KBM-7 (cell line): ENCODE measurements around the gene SDR9C7.
"Not testable (repeated sequence)": the region's sequence is repeated elsewhere in the genome, so short reads cannot be mapped to it uniquely, and the experiment has no call there.

Source experiments
- DNase-seq: peaks from one replicate; pipeline ENCODE4 v3.0.0-alpha.2; 2015
- in situ Hi-C: fragments of 300-500 bp; cut with MboI; formaldehyde crosslinking; loops from 2 replicates; pipeline ENCODE4 v1.14.3; 2020; ENCODE audit warnings: low sequenced_read_pairs, low pct_unique_long_range_greater_than_20kb, mixed read lengths

The SDR9C7 gene

DNA sequence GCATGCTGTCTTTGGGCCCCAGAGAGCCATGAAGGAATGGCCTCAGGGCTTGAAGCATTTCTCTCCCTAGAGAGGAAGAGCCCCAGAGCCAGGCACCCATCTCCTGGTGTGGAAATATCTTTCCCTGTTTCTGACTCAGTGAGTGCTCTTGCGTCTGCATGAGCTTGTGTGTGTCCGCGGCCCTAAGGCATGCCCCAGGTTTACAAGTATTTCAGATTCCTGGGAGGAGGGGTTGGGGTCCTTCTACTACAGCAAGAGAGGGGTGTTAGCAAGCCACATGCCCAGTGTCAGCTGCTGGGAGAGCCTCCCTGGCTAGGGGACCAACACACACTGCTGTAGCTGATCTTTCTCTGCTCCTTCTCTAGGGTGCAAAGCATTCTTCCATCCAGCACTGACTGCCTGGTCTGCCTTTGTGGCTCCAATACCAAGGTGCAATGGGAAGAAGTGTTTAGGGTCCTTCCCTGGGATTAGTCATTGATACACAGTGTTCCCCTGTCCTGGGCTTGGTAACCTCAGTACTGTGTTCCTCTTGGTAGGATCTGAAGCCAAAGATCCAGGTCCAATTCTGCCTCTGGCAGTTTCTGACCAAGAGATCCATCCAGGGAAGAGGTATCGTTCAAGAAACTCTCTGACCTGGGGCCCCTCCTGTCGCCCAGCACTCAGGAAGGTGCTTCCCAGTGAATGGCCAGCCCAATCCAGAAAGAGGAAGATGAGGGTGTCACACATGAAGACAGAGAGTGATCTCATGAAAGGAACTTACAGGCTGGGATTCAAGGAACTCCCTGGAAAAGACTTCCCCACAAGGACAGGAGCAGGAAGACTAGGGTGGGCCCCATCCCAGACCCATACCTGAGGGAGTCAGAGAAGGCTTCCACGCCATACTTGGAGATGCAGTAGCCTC, 20.1 kb upstream of the SDR9C7 start:
- no peak for DNase-seq
- in situ Hi-C loops = no loop called here

DNA sequence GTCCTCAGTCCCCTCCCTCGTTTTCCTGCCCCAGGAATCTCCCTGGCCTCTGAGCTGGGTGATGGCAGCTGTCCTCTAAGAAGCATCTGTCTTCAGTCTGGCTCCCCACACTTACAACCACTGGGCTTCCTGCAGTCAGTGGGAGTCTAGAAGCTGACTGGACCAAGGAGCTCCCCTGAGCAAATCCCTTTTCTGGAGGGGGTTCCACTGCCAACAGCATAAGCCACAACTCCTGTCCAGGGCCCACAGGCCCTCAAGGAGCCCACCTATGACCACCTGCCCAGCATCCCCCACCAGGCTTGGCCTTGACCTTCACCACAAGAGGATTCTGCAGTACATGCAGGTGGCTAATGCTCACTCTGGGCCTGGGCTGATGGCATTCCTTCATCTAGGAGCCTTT, 19.1 kb upstream of the SDR9C7 start:
- in situ Hi-C loops = no loop called here
- DNase-seq = no peak

DNA sequence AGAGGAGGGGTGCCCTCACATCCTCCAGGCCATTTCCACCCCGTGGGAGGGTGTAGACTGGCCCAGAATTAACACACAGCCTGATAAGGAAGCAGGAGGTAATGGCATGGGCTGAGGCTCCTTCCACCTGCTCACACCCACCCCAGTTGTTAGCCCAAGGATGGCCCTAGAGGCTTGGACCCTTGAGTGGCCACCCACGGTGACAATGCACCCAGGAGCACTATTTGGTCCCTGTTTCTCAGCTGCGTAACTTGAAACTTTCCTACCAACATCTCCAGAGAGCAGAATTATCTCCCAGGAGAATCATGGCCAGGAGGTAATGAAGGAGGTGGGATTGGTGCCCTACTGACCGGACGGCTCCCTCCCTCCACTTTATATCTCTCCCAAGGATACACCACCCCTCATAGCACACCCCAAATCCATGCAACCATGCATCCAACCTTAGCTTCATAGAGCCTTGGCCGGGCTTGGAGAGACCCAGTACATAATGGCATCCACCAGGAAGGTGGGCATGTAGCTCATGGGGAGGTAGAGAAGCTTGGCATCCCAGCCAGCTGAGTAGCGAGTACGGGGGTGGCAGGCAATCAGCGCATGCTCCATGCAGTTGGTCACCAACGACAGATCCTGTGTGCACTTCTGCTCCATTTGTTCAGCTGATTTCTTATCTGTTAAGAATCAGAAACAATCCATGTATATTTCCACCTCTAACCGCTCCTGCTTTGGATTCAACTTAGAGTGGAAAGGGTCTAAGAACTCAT, 17.6 kb upstream of the SDR9C7 start:
- in situ Hi-C loops = no loop called here
- no peak for DNase-seq

DNA sequence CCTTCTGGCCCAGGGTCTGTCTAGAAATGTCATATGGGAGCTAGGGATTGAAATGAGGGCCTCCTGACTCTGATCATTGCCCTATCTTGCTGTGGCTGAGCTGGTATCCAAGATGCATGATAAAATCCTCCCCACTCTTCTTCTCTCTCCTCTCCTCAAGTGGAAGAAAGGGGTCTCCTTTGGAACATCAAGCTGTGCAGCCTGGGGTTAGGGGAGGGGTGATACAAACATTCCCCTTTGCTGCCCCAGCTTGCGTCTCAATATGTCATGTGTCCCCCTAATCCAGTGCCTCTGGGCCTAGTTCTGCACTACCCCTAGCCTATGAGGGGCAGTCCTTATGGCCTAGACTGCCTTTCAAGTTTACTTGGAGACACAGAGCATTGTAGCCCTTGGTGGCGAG, 14.7 kb upstream of the SDR9C7 start:
- DNase-seq = no peak
- in situ Hi-C loops = no loop called here

DNA sequence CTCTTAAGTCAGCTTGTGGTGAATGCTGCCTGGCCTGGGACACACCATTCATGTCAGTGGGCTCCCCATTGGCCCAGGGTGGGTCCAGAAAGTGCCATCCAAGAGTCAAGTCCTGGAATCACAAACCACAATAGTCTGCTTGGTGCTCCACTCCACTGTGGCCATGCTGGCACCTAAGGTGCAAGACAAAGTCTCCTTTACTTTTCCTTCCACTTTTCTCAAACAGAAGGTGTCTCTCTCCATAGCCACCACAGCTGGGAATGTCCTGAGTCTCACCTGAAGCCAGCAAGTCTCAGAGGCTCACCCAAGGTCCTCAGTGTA, 14.2 kb upstream of the SDR9C7 start:
- in situ Hi-C loops = no loop called here

DNA sequence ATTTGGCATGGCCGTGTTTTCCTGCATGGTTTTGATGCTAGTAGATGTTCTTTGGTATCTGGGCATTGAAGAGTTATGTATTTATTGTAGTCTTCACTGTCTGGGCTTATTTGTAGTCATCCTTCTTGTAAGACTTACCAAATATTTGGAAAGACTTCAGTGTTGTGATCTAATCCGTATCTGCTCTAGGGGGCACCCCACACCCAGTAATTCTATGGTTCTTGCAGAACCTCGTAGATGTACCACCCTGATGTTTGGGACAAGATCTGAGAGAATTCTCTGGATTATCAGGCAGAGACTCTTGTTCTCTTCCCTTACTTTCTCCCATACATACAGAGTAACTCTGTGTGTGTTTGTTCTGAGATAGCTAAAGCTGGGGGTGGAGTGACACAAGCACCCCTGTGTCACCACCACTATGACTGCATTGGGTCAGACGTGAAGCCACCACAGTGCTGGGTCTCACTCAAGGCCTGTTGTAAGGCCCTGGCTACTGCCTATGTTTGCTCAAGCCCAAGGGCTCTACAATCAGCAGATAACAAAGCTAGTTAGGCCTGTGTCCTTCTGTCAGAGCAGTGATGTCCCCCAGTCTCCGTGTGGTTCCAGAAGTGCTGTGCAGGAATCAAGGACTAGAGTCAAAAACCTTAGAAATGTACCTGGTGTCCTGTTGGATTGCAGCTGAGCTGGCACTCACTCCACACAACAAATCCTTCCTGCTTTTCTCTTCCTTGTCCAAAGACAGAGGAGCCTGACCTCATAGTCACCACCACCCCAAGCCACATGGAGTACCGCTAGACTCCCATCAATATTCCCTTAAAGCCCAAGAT, 13.6 kb upstream of the SDR9C7 start:
- in situ Hi-C loops = no loop called here
- peak; percentile 37 for DNase-seq

More for the DNA sequence above, 14.2 kb upstream of the SDR9C7 start:
- no peak for DNase-seq

DNA sequence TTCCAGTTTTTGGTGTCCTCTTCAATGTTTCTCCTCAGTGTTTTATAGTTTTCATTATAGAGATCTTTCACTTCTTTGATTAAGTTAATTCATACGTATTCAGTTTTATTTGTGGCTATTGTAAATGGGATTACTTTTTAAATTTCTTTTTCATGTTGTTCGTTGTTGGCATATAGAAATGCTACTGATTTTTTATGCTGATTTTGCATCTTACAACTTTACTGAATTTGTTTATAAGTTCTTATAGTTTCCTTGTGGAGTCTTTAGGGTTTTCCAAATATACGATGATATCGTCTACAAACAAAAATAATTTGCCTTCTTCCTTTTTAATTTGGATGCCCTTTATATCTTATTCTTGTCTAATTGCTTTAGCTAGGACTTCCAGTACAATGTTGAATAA, 9.7 kb upstream of the SDR9C7 start:
- in situ Hi-C loops = no loop called here
- no peak for DNase-seq

DNA sequence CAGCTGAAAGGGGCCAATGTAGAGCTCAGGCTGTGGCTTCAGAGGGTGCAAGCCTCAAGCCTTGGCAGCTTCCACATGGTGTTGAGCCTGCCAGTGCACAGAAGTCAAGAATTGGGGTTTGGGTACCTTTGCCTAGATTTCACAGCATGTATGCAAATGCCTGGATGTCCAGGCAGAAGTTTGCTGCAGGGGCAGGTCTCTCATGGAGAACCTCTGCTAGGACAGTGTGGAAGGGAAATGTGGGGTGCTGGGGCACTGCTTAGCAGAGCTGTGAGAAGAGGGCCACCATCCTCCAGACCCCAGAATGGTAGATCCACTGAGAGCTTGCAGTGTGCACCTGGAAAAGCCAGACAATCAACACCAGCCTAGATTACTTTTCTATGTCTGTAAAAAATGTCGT, 9.2 kb upstream of the SDR9C7 start:
- in situ Hi-C loops = not testable (repeated sequence)

DNA sequence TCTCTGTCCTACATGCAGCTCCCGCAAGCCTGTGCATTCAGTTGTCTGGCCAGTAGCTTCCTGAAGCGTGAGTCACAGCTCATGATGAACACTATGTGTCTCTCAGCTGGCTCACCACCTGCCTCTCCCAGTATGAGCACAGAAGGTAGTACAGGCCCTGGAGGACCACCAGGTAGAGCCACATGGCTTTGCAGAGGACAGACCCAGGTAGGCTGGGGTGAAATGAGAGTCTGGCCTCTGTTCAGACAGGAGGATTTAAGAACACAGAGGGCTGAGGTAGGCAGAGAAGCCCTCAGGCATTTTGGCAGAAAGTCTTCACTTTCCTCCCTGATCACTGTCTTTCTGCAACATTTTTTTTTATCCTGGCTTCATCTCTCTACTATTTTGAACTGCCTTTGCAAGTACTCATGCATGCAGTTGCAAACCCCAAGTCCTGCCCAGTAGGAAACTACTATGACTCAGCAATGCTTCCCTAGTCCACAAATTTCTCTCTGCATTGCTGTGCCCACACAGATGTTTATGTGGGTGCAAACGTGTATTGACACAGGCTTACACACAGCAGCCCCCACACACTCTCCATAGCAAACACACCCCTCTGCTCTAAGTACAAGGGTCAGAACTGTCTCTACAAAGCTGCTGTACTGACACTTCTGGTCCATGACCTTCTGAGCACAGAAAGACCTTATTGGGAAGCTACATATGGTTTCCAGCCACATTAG, 7.2 kb upstream of the SDR9C7 start:
- DNase-seq = peak; percentile 62
- in situ Hi-C loops = no loop called here

More for the DNA sequence above, 9.2 kb upstream of the SDR9C7 start:
- DNase-seq = not testable (repeated sequence)

DNA sequence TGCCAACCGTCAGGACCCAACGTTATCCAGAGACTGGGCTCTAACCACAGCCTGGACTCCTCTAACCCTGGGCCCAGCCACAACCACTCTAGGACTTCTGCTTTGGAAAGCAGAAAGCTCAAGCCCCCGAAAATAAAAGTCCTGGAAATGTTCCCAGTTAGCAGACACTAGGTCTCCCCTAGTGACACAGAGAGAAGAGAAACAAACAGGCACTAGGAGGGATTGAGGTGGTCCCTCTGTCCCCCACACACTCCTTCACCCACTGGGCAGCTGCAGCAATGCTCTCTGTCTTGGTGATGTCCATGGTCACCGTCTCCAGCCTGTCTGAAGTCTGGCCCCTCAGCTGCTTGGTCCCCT, 6.7 kb upstream of the SDR9C7 start:
- DNase-seq, in situ Hi-C loops: not testable (repeated sequence)

DNA sequence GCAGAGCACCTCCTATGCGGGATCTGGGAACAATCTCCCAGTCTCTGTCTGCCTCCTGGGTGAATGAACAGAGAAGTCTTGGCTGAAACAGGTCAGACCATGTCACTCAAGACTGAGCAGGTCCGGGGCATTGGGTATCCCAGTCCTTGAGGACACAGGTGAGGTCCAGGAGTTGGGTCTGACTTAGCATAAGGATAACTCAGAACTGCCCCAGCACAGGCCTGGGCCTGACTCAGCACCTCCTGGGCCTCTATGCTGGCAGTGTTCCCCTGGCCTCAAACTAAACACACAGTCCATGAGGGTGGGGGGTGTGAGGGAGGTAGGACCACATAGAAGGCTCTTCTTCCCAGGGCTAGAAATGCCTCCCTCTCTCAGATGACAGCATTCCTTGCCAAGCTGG, 1.5 kb upstream of the SDR9C7 start:
- DNase-seq = no peak
- in situ Hi-C loops = no loop called here

DNA sequence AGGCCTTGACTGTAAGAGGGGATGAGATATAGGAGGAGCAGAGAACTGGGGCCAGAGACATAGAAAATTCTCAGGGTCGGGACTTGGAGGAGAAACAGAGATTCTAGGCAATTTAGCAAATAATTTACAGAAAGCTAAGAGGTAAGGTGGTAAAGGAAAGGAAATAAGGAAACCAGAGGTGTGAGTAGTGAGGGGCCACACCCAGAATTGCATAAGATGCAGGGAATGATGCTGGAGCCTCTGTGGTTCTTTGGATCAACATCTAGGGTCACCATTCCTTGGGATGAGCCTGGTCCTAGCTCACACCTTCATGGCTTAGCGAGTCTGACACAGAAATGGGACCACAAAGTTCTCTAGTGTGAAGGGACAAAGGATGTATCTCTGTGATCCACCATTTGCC, 949 bp upstream of the SDR9C7 start:
- in situ Hi-C loops = no loop called here
- no peak for DNase-seq

DNA sequence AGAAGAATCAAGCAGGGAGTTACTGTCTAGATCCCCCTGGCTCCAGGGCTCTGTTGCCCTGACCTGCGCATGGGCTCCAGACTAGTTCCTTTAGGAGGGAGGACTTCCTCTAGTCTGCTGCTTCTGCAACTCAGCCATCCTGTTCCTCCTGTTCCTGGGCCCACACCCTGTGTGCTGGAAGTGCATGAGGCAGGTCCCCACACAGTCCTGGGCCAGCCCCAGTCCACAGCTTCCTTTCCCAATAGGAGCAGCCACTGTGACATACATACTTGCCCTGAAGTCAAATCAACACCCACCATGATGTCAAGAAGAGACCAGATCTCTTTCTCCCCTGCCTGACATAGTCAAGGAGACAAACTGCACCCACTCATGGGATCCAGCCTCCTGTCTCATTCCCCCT, 1.3 kb downstream of the SDR9C7 start:
- DNase-seq = peak; percentile 43
- in situ Hi-C loops = no loop called here

DNA sequence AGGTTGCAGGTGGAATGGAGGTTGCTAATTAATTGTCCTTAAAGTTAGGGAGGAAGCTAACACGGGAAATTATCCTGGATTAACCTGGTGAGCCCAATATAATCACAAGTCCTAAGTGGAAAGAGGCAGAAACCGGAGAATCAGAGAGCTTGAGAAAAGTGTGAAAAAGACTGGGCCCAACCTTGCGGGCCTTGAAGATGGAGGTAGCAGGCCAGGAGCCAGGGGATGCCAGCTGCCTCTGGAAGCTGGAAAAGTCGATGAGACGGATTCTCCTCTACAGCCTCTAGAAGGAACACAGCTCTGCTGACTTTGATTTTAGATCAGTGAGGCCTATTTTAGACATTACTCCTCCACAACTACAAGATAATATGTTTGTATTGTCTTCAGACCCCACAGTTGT, 2.1 kb downstream of the SDR9C7 start:
- no peak for DNase-seq
- in situ Hi-C loops = no loop called here

DNA sequence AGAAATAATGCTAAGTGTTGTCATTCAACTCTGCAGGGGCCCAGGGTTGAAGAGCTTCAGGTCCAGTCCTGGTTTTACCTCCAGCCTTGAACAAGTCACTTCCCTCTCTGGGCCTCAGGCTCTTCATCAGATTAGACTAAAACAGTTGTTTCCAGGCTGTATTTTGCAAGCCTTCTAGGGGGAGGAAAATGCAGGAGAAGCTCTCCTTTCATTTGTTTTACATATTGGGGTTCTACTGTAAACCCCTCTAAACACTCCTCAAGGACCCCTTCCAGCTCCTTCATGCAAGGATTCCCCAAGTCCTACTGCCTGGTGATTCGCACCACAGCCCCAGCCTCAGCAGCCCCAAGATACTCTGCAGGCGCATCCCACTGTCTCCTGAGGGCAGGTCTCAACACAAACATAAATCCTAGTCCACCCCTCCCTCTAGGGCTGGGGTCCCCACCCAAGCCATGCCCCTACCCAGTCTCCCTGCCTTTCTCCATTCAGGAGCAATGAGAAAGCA, 2.7 kb downstream of the SDR9C7 start:
- in situ Hi-C loops = no loop called here

DNA sequence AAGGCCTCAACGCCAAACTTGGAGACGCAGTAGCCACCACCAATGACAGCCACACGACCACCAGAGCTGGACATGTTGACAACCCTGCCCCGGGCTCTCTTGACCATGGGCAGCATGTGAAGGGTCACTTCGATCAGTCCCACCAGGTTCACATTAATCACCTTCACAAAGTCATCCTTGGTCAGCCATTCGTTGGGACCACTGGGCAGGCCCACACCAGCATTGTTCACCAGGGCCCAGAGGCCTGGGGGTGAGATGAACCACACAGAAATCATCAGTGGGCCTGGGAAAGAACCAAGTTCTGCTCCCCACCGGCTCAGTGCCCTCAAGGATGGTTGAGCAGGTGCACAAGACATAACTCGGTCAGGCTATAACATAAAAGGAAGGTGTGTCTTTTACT, 4.0 kb downstream of the SDR9C7 start:
- in situ Hi-C loops = no loop called here
- DNase-seq = no peak

More for the DNA sequence above, 2.7 kb downstream of the SDR9C7 start:
- DNase-seq = peak; percentile 71

DNA sequence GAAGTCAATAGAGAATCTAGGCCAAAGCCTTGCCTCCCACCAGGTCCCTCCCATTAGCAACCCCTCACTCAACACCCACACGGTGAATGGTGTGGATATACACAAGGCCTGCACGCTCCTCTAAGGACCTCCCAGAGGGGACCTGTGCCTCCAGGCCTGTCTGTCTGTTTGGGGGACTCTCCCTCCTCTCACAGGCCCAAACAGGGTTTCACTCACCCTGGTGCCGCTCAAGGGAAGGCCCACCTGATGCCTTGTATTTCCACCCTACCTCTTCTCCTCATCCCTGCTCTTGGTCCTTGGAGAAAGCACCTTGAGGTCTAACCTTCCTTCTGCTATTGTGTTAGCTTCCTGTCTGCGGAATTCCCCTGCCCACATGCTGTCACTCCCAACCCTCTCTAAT, 4.4 kb downstream of the SDR9C7 start:
- in situ Hi-C loops = no loop called here
- no peak for DNase-seq

DNA sequence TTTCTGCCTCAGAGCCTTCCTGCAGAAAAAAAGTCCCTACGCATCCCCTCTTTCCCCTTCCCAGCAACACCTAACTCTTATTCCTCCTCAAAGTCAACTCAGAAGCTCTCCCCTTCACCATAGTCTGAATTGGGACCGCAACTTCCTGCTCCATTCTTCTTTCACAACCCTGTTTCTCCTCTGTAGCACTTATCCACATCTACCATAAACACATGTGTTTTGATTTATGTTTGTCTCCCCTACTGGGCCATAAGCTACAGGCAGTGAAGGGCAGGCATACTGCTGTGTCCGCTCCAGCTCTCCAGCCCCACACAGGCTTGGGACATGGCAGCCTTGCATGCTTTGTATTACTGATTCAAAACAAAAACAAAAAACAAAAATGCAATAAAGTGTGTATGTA, 5.9 kb downstream of the SDR9C7 start:
- in situ Hi-C loops = no loop called here
- peak; percentile 59 for DNase-seq

DNA sequence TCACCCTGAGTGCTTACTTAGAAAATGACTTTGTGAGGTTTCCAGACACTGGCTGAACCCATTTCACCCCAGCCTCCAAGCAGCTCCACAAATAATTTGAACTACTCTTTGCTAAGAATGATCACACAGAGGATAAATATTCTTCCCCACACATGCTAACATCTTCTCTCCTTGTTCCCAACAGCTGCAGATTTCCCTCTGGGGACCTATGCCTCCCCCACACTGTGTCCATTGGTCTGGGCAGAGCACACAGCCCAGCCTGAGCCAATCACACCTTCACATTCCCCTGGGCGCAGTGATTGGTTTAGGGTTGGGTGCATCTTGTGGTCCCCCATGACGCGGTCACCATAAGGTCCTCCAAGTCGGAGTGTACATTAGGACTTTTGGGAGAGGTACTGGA, 6.9 kb downstream of the SDR9C7 start:
- no peak for DNase-seq
- in situ Hi-C loops = no loop called here
